ENCODE measurements around the gene TCEANC2.
"Not testable (repeated sequence)": the region's sequence is repeated elsewhere in the genome, so short reads cannot be mapped to it uniquely, and the experiment has no call there.

The TCEANC2 gene

GRCh38 chr1:54052934-54053744 is at the start of gene TCEANC2, which contains the start of gene TMEM59:
Gene TCEANC2, plus strand, starts transcription at chr1:54053608. Its CDS starts 815 bp downstream, at chr1:54054423.
Gene TMEM59, minus strand, starts transcription at chr1:54053204. Its CDS starts 16 bp downstream, at chr1:54053188.
- Mint-ChIP-seq H3K9me3 (no peaks in the 10 kb centered on the region), H3K4me1 (peaks cover 11% of the 10 kb centered on the region), H3K36me3 (ENCODE audit: low read depth) (peaks cover 5% of the 10 kb centered on the region), H3K27me3 (ENCODE audit: low read depth) (no peaks in the 10 kb centered on the region), H3K4me3 (no peak within 1 kb of the TSS), H3K27ac (no peak within 1 kb of the TSS)
- no peak for TF ChIP-seq CTCF (IDR thresholded peaks at IDR 0.05; ENCODE audit: unreplicated experiment in 3 of 3)

- not testable (repeated sequence) for H3K4me1 Mint-ChIP-seq; H3K9me3 Mint-ChIP-seq; H3K4me3 Mint-ChIP-seq; H3K27ac Mint-ChIP-seq; H3K36me3 Mint-ChIP-seq (ENCODE audit: low read depth)
- peaks cover 12% of the 10 kb centered on the region for H3K27me3 Mint-ChIP-seq (ENCODE audit: low read depth)
Measured at GRCh38 chr1:54003750-54004480, 49.5 kb upstream of the TCEANC2 start.

GRCh38 chr1:54004481-54005049 is 48.8 kb upstream of the TCEANC2 start:
- Mint-ChIP-seq H3K9me3 (peaks cover 3% of the 10 kb centered on the region), H3K36me3 (ENCODE audit: low read depth) (no peaks in the 10 kb centered on the region), H3K27me3 (ENCODE audit: low read depth) (peaks cover 14% of the 10 kb centered on the region)

GRCh38 chr1:54006508-54006907 is 46.9 kb upstream of the TCEANC2 start:
- peaks cover 3% of the 10 kb centered on the region for H3K9me3 Mint-ChIP-seq
- no peak for TF ChIP-seq CTCF (IDR thresholded peaks at IDR 0.05; ENCODE audit: unreplicated experiment in 3 of 3)
- peaks cover 25% of the 10 kb centered on the region for H3K27me3 Mint-ChIP-seq (ENCODE audit: low read depth)
- no peak overlapping the region for H3K27ac Mint-ChIP-seq
- no peaks in the 10 kb centered on the region for H3K36me3 Mint-ChIP-seq (ENCODE audit: low read depth)
- H3K4me1 Mint-ChIP-seq, result no peaks in the 10 kb centered on the region
- H3K4me3 Mint-ChIP-seq, result no peak overlapping the region

More at GRCh38 chr1:54004481-54005049, 48.8 kb upstream of the TCEANC2 start:
- H3K4me3 Mint-ChIP-seq, result no peak overlapping the region
- no peaks in the 10 kb centered on the region for H3K4me1 Mint-ChIP-seq
- TF ChIP-seq CTCF (IDR thresholded peaks at IDR 0.05; ENCODE audit: unreplicated experiment in 3 of 3), result no peak
- H3K27ac Mint-ChIP-seq, result no peak overlapping the region

GRCh38 chr1:54007613-54008012 is 45.8 kb upstream of the TCEANC2 start:
- Mint-ChIP-seq H3K9me3 (peaks cover 3% of the 10 kb centered on the region), H3K4me1 (no peaks in the 10 kb centered on the region), H3K27ac (no peak overlapping the region), H3K27me3 (ENCODE audit: low read depth) (peaks cover 25% of the 10 kb centered on the region), H3K36me3 (ENCODE audit: low read depth) (no peaks in the 10 kb centered on the region), H3K4me3 (no peak overlapping the region)
- TF ChIP-seq CTCF (IDR thresholded peaks at IDR 0.05; ENCODE audit: unreplicated experiment in 3 of 3), result no peak

GRCh38 chr1:54008876-54009275 is 44.5 kb upstream of the TCEANC2 start:
- no peaks in the 10 kb centered on the region for H3K36me3 Mint-ChIP-seq (ENCODE audit: low read depth)
- H3K9me3 Mint-ChIP-seq, result no peaks in the 10 kb centered on the region
- no peak for TF ChIP-seq CTCF (IDR thresholded peaks at IDR 0.05; ENCODE audit: unreplicated experiment in 3 of 3)
- H3K27ac Mint-ChIP-seq, result no peak overlapping the region
- peaks cover 30% of the 10 kb centered on the region for H3K27me3 Mint-ChIP-seq (ENCODE audit: low read depth)
- no peak overlapping the region for H3K4me3 Mint-ChIP-seq
- H3K4me1 Mint-ChIP-seq, result no peaks in the 10 kb centered on the region

All from nephron (organoid).